Measurements from ENCODE around the gene EPHA6.

EPHA6 gene

DNA sequence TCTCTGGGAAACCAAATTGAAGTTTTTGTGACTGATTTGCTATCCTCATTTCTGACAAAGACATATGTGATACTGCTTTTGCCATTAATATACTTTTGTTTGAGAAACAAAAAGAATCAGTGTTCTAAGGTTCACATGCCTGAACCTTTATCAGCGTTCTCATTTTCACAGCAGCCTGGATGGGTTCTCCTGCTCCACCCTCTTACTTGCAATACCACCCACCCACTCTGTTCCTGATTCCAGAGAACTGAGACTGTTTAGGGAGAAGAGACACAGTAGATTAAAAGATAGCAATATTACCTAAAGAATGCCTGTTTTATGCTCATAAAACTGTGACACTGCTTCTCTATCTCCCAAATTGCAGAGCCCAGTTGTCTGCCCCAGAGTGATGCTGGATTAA is 924.4 kb downstream of the EPHA6 start:
- H3K27me3 ChIP-seq (ENCODE audit: insufficient read depth, low read depth, severe bottlenecking), result no peaks in the 10 kb centered on the region
- H3K36me3 ChIP-seq, result no peaks in the 10 kb centered on the region
- no peaks in the 10 kb centered on the region for H3K9me3 ChIP-seq (ENCODE audit: severe bottlenecking)
- no peak overlapping the region for H3K4me3 ChIP-seq (ENCODE audit: low read depth, low read length)
- no peak for DNase-seq
- TF ChIP-seq, protein P1, sequence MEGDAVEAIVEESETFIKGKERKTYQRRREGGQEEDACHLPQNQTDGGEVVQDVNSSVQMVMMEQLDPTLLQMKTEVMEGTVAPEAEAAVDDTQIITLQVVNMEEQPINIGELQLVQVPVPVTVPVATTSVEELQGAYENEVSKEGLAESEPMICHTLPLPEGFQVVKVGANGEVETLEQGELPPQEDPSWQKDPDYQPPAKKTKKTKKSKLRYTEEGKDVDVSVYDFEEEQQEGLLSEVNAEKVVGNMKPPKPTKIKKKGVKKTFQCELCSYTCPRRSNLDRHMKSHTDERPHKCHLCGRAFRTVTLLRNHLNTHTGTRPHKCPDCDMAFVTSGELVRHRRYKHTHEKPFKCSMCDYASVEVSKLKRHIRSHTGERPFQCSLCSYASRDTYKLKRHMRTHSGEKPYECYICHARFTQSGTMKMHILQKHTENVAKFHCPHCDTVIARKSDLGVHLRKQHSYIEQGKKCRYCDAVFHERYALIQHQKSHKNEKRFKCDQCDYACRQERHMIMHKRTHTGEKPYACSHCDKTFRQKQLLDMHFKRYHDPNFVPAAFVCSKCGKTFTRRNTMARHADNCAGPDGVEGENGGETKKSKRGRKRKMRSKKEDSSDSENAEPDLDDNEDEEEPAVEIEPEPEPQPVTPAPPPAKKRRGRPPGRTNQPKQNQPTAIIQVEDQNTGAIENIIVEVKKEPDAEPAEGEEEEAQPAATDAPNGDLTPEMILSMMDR (IDR thresholded peaks at IDR 0.05; ENCODE audit: low read depth, low read length), result no peak
- H3K27ac ChIP-seq, result no peak overlapping the region

DNA sequence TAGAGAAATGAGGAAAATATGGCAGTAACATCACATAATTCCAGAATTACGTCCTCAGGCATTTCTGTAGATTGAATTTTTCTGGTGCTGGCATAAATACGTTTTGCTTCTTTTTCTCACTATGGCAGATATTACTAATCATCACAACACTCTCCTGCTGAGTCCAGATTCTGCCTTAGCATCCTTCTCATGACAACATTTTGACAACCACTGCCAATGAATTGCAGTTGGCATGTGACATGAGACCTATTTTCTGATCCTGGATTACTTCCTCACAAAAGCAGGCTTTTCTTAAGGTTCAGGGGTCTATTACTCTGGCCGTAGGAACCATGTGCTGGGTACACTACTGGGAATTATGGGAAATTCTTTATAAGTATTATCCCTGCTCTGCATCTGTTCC is 927.6 kb downstream of the EPHA6 start:
- Histone ChIP-seq H3K27me3 (ENCODE audit: insufficient read depth, low read depth, severe bottlenecking) (no peaks in the 10 kb centered on the region), H3K4me3 (ENCODE audit: low read depth, low read length) (no peak overlapping the region), H3K36me3 (no peaks in the 10 kb centered on the region), H3K9me3 (ENCODE audit: severe bottlenecking) (no peaks in the 10 kb centered on the region), H3K27ac (no peak overlapping the region)
- TF ChIP-seq, protein P1 (IDR thresholded peaks at IDR 0.05; ENCODE audit: low read depth, low read length), result no peak
- DNase-seq, result no peak

DNA sequence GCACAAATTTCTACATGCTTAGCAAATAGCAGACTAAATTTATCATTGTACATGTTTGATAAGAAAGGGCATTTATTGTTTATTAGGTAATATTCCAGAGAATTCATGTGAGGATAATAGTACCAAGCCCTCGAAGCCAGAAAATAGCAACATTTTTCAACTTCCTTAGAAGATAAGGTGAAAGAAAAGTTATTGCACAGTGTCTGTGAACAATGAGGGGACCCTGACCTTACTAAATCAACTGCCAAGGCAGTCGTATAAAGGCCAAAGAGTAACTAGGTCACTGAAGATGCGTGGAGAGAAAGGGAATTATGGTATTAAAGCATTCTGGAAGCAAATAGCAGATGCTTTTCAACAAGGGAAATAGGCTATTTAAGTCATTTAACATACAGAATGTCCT is 929.9 kb downstream of the EPHA6 start:
- no peak for DNase-seq
- Histone ChIP-seq H3K9me3 (ENCODE audit: severe bottlenecking) (no peaks in the 10 kb centered on the region), H3K27ac (no peak overlapping the region), H3K36me3 (no peaks in the 10 kb centered on the region), H3K4me3 (ENCODE audit: low read depth, low read length) (no peak overlapping the region), H3K27me3 (ENCODE audit: insufficient read depth, low read depth, severe bottlenecking) (no peaks in the 10 kb centered on the region)
- TF ChIP-seq, protein P1 (IDR thresholded peaks at IDR 0.05; ENCODE audit: low read depth, low read length), result no peak

DNA sequence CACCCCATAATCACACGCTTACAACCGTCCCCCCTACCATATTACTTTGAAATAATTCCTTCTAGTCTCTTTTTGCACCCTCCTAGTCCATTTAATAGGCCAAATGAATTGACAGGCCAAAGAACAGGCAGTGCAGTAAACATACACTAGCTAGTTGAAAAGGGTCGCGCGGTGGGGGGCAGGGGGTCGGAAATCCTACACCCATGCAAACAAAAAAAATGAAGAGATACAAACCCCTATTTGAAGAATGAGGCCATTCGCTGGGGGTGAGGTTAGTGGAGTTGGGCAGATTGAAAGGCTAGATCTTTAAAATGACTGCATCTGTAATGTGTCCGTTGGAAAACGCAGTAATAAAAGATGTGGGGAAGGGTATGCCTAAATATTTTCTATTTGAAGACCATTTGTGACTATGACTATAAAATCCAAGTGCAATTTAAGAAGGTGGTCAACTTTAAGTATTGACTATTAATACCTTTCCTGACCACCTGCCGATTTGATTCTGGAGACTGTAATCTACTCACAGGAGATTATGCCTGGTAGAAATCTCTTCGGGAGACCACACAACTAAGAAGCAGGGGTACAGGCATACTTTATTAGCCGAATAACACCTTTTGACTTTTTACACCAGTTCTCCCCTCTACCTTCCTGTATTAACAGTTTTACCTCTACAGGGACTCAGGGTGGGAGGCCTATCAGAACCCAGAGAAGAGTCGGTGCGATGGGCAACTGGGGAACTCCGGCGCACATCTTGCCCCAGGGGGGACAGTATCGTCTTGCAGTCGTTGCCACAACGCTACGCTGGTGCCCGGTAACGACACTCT is 949.4 kb downstream of the EPHA6 start:
- DNase-seq, result peak; percentile 10
- peak overlapping the region; percentile 79 for H3K4me3 ChIP-seq (ENCODE audit: low read depth, low read length)
- no peaks in the 10 kb centered on the region for H3K9me3 ChIP-seq (ENCODE audit: severe bottlenecking)
- H3K27me3 ChIP-seq (ENCODE audit: insufficient read depth, low read depth, severe bottlenecking), result no peaks in the 10 kb centered on the region
- peaks cover 7% of the 10 kb centered on the region for H3K36me3 ChIP-seq
- TF ChIP-seq, protein P1 (IDR thresholded peaks at IDR 0.05; ENCODE audit: low read depth, low read length), result no peak
- peak overlapping the region; percentile 88 for H3K27ac ChIP-seq

DNA sequence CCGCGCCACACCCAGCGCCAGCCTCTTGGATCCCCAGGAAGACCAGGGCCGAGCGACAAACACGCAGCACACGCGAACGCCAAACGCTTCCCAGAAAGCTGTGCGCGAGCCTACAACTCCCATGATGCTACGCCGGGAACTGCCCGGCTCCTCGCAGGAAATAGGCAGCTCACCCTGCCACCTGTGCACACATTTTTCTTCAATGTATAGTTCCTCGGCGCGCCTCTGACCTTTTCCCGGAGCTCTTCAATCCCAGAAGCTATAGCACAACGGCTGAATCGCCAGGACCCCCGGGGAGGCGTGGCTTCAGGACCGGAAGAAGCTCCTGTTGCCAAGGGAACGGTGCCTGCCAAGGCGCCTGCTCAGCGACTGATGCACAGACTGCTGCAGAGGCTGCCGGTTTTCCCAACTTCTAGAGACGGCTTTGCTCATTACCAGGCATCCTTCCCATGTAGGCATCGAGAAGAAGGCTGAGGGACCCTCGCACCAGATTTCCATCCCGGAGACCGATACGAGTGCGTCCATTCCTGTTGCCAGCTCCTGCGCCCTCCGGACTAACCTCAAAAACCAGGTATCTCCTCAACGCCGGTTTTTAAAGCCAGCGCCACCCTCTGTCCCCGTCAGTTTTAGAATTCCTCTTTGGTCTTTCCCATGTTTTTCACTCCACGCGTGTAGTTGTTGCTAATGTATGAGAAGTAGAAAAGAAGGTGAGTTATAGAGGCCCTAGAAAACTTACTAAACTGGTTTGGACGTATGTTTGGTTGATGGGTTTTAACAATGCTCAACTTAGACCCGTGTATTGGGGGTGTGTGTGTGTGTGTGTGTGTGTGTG is 950.2 kb downstream of the EPHA6 start, which contains the start of gene ARL6:
Gene ARL6 (plus strand): TSS at position 352 of the 832 bp plus-strand sequence. CDS start 3,350 bp downstream, outside the sequence.
- Histone ChIP-seq H3K27ac (peak within 1 kb of the TSS; percentile 88), H3K4me3 (ENCODE audit: low read depth, low read length) (peak within 1 kb of the TSS; percentile 79), H3K27me3 (ENCODE audit: insufficient read depth, low read depth, severe bottlenecking) (no peaks in the 10 kb centered on the region), H3K9me3 (ENCODE audit: severe bottlenecking) (no peaks in the 10 kb centered on the region), H3K36me3 (peaks cover 15% of the 10 kb centered on the region)
- TF ChIP-seq, protein P1 (IDR thresholded peaks at IDR 0.05; ENCODE audit: low read depth, low read length), result no peak
- peak; percentile 88 for DNase-seq

All from WERI-Rb-1 (cell line).